ENCODE data around the gene RNLS.

Gene RNLS

GRCh38 chr10:88528201-88528600 is 54.9 kb downstream of the RNLS start:
- DNase-seq (ENCODE audit: low read depth): no peak
- no peak for TF ChIP-seq CTCF (IDR thresholded peaks at IDR 0.05; ENCODE audit: control insufficient read depth, insufficient read depth, low read depth, low read length, missing control alignments)
- H3K4me3 ChIP-seq (ENCODE audit: control insufficient read depth, low read depth, low read length): no peak overlapping the region

- no peak for DNase-seq (ENCODE audit: low read depth)
- H3K4me3 ChIP-seq (ENCODE audit: control insufficient read depth, low read depth, low read length): no peak overlapping the region
- no peak for TF ChIP-seq CTCF (IDR thresholded peaks at IDR 0.05; ENCODE audit: control insufficient read depth, insufficient read depth, low read depth, low read length, missing control alignments)
These were observed 55.9 kb downstream of the RNLS start for GRCh38 chr10:88527245-88527644.

GRCh38 chr10:88526501-88527105 is 56.5 kb downstream of the RNLS start:
- no peak for DNase-seq (ENCODE audit: low read depth)
- no peak for TF ChIP-seq CTCF (IDR thresholded peaks at IDR 0.05; ENCODE audit: control insufficient read depth, insufficient read depth, low read depth, low read length, missing control alignments)
- H3K4me3 ChIP-seq (ENCODE audit: control insufficient read depth, low read depth, low read length): no peak overlapping the region

GRCh38 chr10:88525371-88526069 is 57.6 kb downstream of the RNLS start:
- DNase-seq (ENCODE audit: low read depth): peak; percentile 16
- TF ChIP-seq CTCF (IDR thresholded peaks at IDR 0.05; ENCODE audit: control insufficient read depth, insufficient read depth, low read depth, low read length, missing control alignments): no peak
- no peak overlapping the region for H3K4me3 ChIP-seq (ENCODE audit: control insufficient read depth, low read depth, low read length)

GRCh38 chr10:88523739-88524400 is 59.2 kb downstream of the RNLS start:
- TF ChIP-seq CTCF (IDR thresholded peaks at IDR 0.05; ENCODE audit: control insufficient read depth, insufficient read depth, low read depth, low read length, missing control alignments): no peak
- H3K4me3 ChIP-seq (ENCODE audit: control insufficient read depth, low read depth, low read length): no peak overlapping the region
- no peak for DNase-seq (ENCODE audit: low read depth)

- no peak for DNase-seq (ENCODE audit: low read depth)
- TF ChIP-seq CTCF (IDR thresholded peaks at IDR 0.05; ENCODE audit: control insufficient read depth, insufficient read depth, low read depth, low read length, missing control alignments): no peak
- no peak overlapping the region for H3K4me3 ChIP-seq (ENCODE audit: control insufficient read depth, low read depth, low read length)
These were observed 60.4 kb downstream of the RNLS start for GRCh38 chr10:88522715-88523114.

All from AG09309 (cell line).